WTC11 (cell line): ENCODE measurements around the gene PLXDC2.

ENCODE experiments used
- E2F1 ChIP-seq: sonication (generic); formaldehyde crosslinking; IDR thresholded peaks from 2 replicates; pipeline ENCODE4 v1.8.0; 2022; ENCODE audit warnings: mild to moderate bottlenecking, missing genetic modification reagents
- FOXJ3 ChIP-seq: sonication (generic); formaldehyde crosslinking; IDR thresholded peaks from 2 replicates; pipeline ENCODE4 v1.9.0; 2021; ENCODE audit warnings: missing genetic modification reagents, mild to moderate bottlenecking, borderline replicate concordance
- NR2C2 ChIP-seq: sonication (generic); formaldehyde crosslinking; IDR thresholded peaks from 2 replicates; pipeline ENCODE4 v1.8.0; 2022; ENCODE audit warnings: mild to moderate bottlenecking, missing genetic modification reagents
- SMAD3 ChIP-seq: sonication (generic); formaldehyde crosslinking; IDR thresholded peaks from 2 replicates; pipeline ENCODE4 v1.8.0; 2022; ENCODE audit warnings: missing genetic modification reagents, mild to moderate bottlenecking, borderline replicate concordance
- ZNF281 ChIP-seq: sonication (generic); formaldehyde crosslinking; IDR thresholded peaks from 2 replicates; pipeline ENCODE4 v1.8.0; 2023; ENCODE audit warnings: mild to moderate bottlenecking, missing genetic modification reagents

- TF ChIP-seq ZNF281 (CRISPR knock-in tag) = no peak
- no peak for TF ChIP-seq FOXJ3 (CRISPR knock-in tag)
- no peak for TF ChIP-seq E2F1 (CRISPR knock-in tag)
- no peak for TF ChIP-seq NR2C2 (CRISPR knock-in tag)
- TF ChIP-seq SMAD3 (CRISPR knock-in tag) = no peak
These were observed 471.8 kb downstream of the PLXDC2 start for GRCh38 chr10:20288060-20288459.
